HS-27A (cell line): ENCODE data around the gene CEP112.
"Not testable (repeated sequence)": the region's sequence is repeated elsewhere in the genome, so short reads cannot be mapped to it uniquely, and the experiment has no call there.

Experiments
- DNase-seq: peaks from one replicate; pipeline ENCODE4 v3.0.0-alpha.2; 2012; ENCODE audit warnings: low read depth, missing footprints

Gene CEP112

DNA sequence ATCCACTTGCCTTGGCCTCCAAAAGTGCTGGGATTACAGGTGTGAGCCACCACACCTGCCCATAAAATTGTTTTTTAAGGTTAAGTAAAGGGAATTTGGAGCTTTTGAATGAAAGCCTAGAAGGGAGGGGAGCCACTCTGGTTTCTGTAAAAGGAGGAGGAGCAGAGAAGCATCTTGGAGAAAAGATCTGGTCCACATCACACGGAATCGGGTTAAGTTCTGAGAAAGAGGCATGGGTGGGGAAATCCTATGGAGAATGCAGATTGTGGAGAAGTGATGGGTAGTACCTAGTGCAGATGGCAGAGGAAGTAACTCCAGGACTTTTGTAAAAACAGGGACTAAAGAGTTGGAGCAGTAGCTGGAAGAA is 18.3 kb upstream of the CEP112 start:
- no peak for DNase-seq

DNA sequence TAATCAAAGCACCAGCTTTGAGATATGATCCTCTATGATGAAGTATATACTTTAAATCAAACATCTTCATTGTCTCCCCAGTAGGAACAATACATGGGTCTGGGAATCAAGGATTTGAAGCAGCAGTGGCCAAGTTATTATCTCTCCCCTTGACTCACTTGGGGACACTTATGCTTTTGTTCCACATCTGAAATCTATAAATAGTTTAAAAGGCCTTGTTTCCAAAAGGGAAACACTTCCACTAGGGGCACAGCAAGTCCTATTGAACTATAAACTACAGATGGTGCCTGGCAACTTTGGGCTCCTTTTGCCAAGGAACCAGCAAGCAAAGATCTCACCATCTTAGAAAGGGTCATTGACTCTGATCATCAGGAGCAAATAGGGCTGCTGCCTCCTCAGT is 16.0 kb upstream of the CEP112 start:
- no peak for DNase-seq

DNA sequence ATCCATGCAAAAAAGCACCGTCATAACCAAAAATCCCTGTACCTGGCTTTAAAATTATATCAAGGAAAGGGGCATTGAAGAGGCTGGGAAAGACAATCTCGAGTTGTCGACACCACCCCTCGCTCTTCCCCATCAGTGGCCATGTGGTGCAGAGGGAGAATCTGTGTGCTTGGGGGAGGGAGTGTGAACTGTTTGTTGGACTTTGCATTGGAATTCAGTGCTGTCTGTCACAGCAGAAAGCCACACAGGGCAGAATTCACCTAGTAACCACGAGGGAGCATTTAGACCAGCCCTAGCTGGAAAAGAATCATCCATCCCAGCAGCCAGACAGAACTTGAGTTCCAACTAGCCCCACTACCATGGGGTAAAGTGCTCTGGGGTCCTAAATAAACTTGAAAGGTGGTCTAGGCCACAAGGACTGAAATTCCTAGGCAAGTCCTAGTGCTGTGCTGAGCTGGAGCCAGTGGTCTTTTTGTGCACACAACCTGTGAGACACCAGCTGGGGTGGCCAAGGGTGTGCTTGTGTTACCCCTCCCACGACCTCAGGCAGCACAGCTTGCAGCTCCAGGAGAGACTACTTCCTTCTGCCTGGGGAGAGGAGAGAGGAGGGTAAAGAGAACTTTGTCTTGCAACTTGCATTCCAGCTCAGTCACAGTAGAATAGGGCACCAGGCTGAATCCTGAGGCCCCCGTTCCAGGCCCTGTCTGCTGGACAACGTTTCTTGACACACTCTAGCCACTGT is 11.5 kb upstream of the CEP112 start:
- DNase-seq, result no peak

DNA sequence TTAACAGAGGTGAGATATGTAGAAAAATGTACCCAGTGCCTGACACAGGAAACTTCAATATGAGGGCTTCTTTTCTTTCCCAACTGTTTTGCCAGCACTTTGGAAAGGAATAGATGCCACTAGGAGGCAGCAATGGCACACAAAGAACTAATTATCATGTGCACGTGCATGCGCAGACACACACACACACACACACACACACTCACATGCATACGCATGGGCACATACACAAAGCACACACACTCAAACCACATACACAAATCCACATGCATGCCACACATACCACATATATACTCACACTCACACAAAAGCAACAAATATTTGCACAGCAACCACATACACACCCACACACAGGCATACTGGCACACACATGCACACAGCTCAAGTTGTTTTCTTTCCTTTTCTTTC is 8.8 kb upstream of the CEP112 start:
- DNase-seq, result no peak

DNA sequence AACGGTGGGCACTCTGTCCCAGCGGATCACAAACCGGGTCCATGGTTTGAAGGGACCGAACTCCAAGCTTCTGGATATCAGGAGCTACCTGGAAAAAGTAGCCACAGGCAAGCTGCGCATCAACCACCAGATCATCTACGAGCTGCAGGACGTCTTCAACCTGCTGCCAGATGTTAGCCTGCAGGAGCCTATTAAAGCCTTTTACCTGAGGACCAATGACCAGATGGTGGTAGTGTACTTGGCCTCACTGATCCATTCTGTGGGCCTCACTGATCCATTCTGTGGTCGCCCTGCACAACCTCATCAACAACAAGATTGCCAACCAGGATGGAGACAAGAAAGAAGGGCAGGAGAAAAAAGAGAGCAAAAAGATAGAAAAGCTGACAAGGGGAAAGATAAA is 6.3 kb upstream of the CEP112 start:
- DNase-seq, result no peak

DNA sequence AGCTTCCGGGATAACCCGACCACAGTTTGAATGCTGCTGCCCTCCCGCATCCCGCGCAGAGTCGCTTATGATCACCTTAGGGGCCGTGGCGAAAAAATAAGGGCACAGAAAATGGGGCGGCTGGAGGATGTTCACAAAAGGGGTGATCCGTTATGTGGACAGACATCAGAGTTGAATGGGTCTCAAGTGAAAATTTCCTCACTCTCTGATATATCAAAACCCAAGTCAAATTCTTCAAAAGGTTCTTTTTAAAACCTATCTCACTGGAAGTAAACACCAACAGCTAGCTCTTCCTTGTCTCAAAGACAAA is 400 bp upstream of the CEP112 start:
- no peak for DNase-seq

DNA sequence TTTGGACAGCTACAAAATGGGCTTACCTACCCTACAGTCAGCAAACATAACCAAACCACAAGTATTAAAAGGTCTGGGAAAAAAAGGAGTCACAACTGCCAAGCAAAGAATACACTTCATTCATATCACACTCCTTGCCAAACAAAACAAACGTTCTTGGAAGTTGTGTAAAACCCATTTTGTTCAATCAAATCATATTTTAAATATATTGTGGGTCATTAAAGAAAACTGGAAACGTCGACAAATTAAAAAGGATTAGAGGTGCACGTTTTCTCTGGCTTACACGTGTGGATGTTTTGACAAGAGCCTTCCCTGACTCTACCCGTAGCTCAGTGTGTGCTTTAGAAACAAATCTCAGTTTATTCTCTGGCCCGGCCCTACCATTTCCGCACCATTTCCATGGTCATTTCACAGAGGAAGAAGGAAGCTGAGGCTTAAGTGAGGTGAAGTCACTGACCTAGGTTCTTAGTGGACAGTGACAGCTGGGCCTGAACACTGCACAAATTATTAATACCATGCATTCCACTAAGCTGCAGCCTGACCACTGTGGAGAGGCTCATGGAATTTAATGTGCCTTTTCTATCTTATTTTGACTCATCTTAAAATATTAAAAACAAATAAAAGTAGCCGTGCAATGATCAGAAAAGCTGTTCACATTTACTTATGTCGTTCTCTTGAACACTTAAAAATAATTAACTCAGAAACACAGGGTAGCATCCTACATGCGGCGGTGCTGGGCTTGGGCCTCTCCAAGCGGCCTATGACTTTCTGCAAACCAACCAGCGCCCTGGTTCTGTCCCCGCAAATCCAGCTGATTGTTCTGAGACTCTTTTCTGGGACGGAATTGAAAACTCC is 968 bp downstream of the CEP112 start:
- DNase-seq, result no peak

DNA sequence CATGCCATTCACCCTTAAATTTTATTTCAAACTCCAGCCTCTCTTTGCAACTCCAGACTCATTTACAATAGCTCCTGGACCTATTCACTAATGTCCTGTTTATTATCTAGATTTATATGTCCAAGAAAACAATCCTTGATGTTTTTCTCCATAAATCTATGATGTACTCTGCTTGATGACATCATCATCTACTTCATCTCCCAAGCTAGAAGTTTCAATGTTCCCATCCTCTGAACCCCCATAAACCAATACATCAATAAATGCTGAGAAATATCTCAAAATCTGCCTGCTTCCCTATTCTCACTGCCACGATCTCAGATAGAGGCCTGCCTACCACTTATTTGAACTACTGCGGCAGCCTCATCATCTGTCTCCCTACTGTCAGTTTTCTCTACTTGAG is 4.2 kb downstream of the CEP112 start:
- DNase-seq, result no peak

DNA sequence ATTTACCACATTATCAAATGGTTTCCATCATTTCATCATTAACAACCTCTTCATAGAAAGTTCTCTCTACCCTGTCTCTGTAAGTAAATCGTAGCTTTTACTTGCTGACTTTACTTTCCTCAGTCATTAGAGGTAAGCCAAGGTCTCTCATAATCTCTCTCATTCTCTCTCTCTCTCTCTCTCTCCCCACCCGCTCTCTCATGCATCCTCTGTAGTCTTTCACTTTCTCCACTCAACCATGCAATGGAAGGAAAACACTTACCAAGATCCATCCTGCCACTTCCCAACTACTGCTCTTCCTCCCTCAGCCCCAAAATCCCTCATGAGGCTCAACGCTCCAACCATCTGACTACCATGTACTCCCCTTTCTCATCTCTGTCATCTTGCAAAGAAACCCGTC is 6.1 kb downstream of the CEP112 start:
- DNase-seq, result no peak

DNA sequence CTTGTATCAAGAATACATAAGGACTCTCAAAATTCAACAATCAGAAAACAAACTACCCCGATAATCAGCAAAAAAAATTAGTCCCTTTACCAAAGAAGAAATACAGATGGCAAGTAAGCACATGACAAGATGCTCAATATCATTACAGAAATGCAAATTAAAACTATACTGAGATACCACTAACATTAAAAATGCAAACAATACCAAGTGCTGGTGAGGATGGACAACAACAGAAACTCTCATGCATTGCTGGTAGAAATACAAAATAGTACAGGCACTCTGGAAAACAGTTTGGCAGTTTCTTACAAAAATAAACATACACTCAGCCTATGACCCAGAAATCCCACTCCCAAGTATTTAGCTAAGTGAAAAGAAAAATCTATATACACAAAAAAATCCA is 7.5 kb downstream of the CEP112 start:
- no peak for DNase-seq

DNA sequence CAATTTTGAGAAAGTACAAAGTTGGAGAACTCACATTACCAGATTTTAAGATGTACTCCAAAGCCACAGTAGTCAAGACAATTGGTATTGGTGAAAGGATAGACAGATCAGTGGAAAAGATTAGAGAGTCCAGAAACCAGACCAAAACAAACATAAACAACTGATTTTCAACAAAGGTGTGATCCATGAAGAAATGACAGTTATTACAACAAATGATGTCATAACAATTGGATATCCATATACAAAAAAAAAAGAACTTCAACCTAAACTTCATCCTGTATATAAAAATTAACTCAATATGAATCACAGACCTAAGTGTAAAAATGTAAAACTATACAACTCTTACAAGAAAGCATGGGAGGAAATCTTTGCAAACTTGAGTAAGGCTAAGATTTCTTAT is 8.4 kb downstream of the CEP112 start:
- DNase-seq, result no peak

DNA sequence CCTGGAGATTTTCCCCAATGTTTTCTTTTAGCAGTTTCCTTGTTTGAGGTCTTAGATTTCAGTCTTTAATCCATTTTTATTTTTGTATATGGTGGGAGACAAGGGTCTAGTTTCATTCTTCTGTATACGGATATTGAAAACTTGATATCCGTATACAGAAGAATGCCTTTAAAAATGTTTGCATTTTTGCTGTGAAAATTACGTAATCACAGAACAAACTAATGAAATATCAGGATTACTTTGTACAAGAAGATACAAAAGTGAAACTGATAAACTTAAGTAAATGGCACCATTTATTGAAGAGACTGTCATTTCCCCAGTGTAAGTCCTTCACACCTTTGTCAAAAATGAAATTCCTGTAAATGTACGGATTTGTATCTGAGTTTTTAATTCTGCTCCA is 13.3 kb downstream of the CEP112 start:
- DNase-seq, result no peak

DNA sequence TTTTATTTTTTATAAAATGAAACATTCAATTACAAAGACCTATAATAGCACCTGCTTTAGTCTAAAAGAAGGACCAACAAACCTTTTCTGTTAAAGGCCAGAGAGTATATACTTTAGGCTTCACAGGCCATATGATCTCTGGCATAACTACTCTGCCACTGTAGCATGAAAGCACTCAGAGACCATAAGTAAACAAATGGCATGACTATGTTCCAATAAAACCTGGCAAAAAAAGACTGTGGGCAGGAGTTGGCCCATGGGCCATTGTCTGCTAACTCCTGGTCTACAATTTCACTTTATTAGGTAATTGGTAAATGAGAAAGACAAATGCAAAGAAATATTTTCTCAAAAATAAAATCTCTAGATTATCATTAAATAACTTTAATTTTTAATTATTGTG is 14.9 kb downstream of the CEP112 start:
- DNase-seq, result no peak

DNA sequence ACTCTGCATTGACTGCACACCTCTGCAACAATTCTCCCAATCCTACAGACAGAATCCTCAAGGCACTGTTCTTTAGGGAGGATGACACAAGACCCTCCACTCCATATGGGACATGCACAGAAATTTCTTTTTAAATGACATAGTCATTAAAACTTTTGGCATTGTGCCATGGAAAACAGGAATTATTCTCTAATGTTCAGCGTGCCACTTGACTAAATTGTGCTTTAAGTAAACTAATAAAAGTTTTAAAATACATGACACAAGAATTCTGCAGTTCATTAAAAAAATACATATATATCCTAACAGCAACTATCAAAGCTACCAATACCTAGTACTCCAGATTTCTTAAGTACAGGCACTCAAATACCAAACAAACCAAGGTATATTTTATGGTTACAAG is 16.0 kb downstream of the CEP112 start:
- no peak for DNase-seq

DNA sequence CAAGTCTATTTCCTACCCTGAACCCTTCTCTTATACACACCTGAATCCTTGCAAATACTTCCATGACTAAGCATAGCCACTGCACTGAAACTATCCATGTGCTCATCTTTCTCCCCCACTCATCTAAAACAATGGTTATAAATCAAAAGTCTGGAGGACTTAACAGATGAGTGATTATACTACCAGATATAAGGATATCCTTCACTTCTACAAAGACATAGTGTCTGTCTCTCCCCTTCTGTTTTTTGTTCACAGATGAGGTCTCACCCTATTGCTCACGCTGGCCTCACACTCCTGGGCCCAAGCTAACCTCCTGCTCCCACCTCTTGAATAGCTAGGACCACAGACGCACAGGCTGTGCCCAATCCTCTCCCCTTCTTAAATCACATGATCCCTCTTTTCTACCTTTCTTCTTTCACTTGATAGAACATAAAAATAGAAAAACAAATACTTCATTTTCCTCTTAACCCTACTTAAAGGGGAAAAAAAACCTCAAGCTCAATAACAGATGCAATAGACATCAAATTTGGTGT is 19.2 kb downstream of the CEP112 start:
- no peak for DNase-seq

DNA sequence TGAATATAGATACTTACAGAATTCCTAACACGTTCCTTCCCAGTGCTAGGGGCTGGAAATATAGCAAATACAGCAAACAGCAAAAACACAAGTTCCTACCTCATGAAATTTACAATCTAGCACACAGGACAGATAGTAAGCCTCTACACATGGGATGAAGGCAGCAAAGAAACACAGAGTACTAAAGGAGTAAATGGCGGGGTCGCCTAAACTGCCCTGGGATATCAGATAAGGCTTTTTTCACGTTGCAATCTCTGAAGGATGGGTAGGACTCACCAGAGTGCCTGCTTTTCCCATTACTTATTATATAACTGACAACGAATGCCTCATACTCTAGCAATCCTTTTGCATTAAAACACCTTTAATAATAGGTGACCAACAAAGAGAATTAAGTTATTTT is 19.8 kb downstream of the CEP112 start:
- DNase-seq, result no peak

DNA sequence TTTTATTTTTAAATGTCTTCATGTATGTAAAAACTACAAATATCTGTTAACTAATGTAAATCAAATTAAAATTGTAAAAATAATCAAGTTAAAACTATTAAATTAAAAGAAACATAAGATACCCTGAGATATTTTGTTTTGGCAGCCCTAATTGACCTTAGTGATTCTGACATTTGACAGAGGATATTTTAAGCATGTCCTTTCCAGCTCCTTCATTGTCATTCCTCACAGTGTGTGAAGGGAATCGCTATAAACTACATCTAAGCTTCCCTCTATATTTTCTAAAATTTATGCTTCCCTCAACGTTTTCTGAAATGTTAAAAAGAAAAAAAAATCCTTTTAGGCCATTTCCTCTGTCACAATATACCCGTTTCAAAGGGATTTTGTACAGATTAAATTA is 20.2 kb downstream of the CEP112 start:
- no peak for DNase-seq

DNA sequence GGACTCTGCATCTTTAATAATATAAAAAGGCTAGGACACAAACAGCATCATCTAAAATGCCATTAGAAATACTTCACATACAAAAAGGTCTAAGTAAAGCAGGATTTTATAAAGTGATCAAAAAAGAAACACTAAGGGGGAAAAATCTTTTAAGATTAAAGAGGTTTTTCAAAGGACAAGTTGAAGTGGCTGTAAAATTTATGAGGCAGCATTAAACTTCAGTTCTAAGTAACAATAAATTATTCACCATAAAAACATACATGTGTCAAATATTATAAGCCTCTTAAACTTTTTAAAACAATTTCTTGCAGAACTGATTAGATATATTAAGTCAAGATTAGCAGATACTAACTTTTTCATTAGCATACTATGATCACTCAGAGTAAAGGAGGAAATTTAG is 20.8 kb downstream of the CEP112 start:
- no peak for DNase-seq

DNA sequence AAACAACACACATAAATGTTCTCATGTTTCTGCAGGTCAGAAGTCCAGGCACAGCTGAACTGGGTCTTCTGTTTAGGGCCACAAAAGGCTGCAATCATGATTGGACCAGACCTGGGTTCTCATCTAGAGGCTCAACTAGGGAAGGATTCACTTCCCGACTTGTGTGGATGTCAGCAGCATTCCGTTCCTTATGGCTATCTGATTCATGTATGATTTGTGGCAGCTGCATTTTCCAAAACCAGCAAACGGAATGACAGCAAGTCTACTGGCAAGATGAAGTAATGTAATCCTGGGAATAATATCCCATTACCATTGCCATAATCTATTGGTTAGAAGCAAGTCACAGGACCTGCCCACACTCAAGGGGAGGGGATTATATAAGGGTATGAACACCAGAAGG is 22.1 kb downstream of the CEP112 start:
- DNase-seq, result no peak

DNA sequence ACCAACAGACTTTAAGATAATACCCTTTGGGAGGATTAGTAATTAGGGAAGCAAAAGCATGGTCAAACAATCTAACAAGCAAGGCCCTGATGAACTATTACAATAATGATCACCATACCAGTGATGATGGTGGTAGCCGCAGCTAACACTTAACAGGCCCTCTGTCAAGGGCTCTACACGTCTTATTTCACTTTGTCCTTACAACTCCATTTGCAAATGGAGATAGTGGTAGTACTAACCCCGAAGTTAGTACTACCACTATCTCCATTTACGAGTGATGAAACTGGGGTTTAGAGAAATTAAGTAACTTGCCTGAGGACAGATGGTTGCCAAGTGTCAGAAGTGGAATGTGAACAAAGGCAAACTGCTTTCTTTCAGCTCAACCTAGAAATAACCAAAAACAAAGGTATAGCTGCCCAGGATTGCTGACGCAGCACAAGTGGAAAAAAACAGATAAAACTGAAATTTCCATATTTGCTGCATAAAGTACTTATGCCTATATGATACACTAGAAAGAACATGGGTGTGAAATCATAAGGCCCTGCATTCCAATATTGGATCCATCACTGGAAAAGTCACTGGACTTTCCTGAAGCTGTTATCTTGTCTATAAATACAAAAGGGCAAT is 24.6 kb downstream of the CEP112 start:
- no peak for DNase-seq

DNA sequence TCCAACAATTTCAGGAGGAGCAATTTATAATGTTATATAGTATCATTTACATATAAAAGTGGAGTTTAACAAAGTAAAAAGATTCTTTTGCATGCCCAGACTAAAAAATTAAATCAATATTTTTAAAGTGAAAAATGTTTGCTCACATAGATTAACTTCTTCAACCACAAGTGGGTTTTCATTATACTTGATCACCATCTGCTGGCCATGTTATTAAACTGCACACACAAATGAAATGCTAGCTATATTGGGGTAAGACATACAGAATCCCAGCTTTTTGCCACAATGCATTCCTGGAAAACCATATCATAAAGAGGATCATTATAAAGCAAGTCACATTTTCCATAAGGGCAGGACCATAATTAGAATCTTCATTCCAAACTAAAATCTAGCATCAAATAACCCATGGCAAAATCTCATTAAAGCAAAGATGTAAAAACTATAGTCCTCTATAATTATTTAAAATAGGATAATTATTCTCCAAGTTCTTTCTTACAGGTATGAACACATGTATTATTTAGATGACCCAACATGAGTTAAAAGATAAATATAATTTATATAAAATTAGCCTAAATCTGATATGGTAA is 26.3 kb downstream of the CEP112 start:
- peak; percentile 3 for DNase-seq

DNA sequence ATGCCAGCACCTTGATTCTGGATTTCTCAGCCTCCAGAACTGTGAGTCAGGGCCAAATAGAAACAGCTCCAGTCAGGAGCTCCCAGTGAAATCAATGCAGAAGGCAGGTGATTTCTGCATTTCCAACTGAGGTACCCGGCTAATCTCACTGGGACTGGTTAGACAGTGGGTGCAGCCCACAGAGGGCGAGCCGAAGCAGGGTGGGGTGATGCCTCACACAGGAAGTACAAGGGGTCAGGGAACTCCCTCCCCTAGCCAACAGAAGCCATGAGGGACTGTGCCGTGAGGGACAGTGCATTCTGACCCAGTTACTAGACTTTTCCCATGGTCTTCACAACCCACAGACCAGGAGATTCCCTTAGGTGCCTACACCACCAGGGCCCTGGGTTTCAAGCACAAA is 36.9 kb downstream of the CEP112 start:
- DNase-seq, result not testable (repeated sequence)

DNA sequence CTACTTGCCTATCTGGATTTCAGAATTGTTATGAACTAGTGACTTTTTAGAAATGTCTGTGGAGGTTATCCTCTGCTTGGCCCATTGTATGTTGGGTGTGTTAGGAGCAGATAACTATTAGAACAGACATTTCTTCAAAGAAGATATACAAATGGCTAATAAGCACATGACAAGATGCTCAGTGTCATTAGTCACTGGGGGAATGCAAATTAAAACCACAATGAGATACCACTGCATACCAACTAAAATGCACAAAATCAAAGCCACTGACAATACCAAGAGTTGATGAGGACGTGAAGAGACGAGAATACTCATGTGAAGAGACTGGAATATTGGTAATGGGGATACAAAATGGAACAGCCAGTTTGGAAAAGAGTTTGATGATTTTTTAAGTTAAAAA is 39.2 kb downstream of the CEP112 start:
- DNase-seq, result no peak
